ENCODE results near the gene TRERF1. TPM values are rescaled to one million over a fixed set of nuclear protein-coding genes. Genes with fewer than 3 reads are reported as not detected.

The TRERF1 gene
- total RNA-seq, 1 experiment from 2014 or later: 13.9 TPM

DNA sequence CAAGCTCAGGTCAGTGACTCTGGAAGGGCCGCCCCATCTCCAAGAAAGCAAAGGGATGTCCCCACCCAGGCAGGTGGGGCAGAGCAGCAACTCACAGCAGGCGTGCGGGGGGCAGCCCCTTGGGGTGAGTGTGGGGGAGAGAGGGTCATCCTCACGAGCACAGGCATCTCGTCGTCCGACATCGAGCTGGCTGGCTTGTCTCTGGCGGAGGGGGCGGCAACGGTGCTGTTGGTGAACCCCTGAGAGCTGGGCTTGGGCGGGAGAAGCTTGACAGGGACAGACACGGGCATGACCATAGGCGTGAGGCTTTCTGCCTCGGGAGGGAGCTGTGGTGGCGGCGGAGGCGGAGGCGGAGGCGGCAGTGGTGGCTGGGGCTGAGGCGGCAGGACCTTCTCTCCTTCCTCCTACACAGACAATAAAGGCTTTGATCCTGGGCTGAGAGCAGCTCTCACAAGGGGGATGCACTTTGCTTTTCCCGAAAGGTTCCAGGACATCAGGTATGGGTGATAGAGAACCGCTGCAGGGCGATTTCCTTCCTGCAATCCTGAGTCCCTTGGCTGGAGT, 188.5 kb downstream of the TRERF1 start:
- Histone ChIP-seq H3K4me2 (ENCODE audit: low read length) (no peak overlapping the region), H3K79me2 (ENCODE audit: low read length) (no peaks in the 10 kb centered on the region), H3K9ac (ENCODE audit: low read length) (no peak overlapping the region), H3K9me3 (ENCODE audit: low read length) (no peaks in the 10 kb centered on the region), H3F3A (ENCODE audit: low read length, unreplicated experiment) (no peaks in the 10 kb centered on the region), H3K4me1 (ENCODE audit: insufficient read depth, low read length) (no peaks in the 10 kb centered on the region), H2AFZ (ENCODE audit: low read length) (no peak overlapping the region), H3K9me2 (replicated peaks; ENCODE audit: low read length) (no peaks in the 10 kb centered on the region), H3K27me3 (ENCODE audit: low read length) (no peaks in the 10 kb centered on the region), H4K20me1 (ENCODE audit: low read length) (no peaks in the 10 kb centered on the region), H3K27ac (ENCODE audit: low read length) (no peak overlapping the region), H3K36me3 (ENCODE audit: low read depth, low read length) (peaks cover 6% of the 10 kb centered on the region; the same call in 1 of the 2 replicates), H3K4me3 (ENCODE audit: low read length) (no peak overlapping the region)
- TF ChIP-seq EZH2phosphoT487 (IDR thresholded peaks at IDR 0.05; ENCODE audit: borderline replicate concordance, low read length) (no peak), EZH2 (IDR thresholded peaks at IDR 0.05; ENCODE audit: low read length, unreplicated experiment) (no peak)
- TF ChIP-seq, protein P1, sequence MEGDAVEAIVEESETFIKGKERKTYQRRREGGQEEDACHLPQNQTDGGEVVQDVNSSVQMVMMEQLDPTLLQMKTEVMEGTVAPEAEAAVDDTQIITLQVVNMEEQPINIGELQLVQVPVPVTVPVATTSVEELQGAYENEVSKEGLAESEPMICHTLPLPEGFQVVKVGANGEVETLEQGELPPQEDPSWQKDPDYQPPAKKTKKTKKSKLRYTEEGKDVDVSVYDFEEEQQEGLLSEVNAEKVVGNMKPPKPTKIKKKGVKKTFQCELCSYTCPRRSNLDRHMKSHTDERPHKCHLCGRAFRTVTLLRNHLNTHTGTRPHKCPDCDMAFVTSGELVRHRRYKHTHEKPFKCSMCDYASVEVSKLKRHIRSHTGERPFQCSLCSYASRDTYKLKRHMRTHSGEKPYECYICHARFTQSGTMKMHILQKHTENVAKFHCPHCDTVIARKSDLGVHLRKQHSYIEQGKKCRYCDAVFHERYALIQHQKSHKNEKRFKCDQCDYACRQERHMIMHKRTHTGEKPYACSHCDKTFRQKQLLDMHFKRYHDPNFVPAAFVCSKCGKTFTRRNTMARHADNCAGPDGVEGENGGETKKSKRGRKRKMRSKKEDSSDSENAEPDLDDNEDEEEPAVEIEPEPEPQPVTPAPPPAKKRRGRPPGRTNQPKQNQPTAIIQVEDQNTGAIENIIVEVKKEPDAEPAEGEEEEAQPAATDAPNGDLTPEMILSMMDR (conservative IDR thresholded peaks at IDR 0.05; ENCODE audit: low read depth, low read length): no peak
- intact Hi-C loops (cut with micrococcal nuclease): loop anchor here (5.0 kb wide), 1 partner anchor 269 kb away; no protein-coding TSS in a partner anchor
- DNase-seq: no peak
- ChIA-PET POLR2A (ENCODE audit: unreplicated experiment) (no interaction called here), CTCF (no interaction called here)
- no peak for ATAC-seq
- BruUV-seq (replicated peaks): no TSS peak

DNA sequence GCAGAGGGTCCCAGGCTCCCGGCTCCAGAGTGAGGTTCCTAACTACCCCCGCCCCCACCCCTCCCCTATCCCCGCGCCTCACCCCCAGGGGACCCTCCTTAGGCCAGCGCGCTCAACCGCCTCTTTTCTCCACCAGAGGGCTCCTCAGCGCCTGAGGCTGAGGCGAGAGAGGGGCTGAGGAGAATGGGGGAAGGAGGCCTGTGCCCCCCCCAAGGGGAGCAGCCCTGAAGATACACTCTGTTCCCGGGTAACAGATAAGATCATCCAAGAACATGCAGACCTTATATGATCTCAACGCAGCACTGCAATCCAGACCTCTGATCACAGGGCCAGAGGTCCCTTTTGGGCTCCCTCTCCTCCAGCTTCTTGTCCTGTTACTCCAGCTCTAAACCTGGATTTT, 190.8 kb downstream of the TRERF1 start:
- Histone ChIP-seq H3K79me2 (ENCODE audit: low read length) (no peaks in the 10 kb centered on the region), H2AFZ (ENCODE audit: low read length) (no peak overlapping the region), H3K36me3 (ENCODE audit: low read depth, low read length) (peaks cover 26% of the 10 kb centered on the region), H3F3A (ENCODE audit: low read length, unreplicated experiment) (no peaks in the 10 kb centered on the region), H3K9ac (ENCODE audit: low read length) (no peak overlapping the region), H3K4me1 (ENCODE audit: insufficient read depth, low read length) (no peaks in the 10 kb centered on the region), H3K9me2 (replicated peaks; ENCODE audit: low read length) (no peaks in the 10 kb centered on the region), H3K27ac (ENCODE audit: low read length) (no peak overlapping the region), H3K9me3 (ENCODE audit: low read length) (no peaks in the 10 kb centered on the region), H3K4me2 (ENCODE audit: low read length) (no peak overlapping the region), H3K4me3 (ENCODE audit: low read length) (no peak overlapping the region), H4K20me1 (ENCODE audit: low read length) (no peaks in the 10 kb centered on the region), H3K27me3 (ENCODE audit: low read length) (no peaks in the 10 kb centered on the region)
- BruUV-seq (replicated peaks): no TSS peak
- intact Hi-C loops (cut with micrococcal nuclease): loop anchor here (5.0 kb wide), 1 partner anchor 271 kb away; no protein-coding TSS in a partner anchor
- ChIA-PET POLR2A (ENCODE audit: unreplicated experiment) (no interaction called here), CTCF (interaction anchor here (0.6 kb wide), 1 partner anchor 278 kb away, joined by 3 read pairs; no protein-coding TSS in a partner anchor)
- ATAC-seq (peak; percentile 60), DNase-seq (peak; percentile 26)
- TF ChIP-seq, protein P1 (conservative IDR thresholded peaks at IDR 0.05; ENCODE audit: low read depth, low read length): peak; percentile 75
- TF ChIP-seq EZH2phosphoT487 (IDR thresholded peaks at IDR 0.05; ENCODE audit: borderline replicate concordance, low read length) (no peak), EZH2 (IDR thresholded peaks at IDR 0.05; ENCODE audit: low read length, unreplicated experiment) (no peak)

DNA sequence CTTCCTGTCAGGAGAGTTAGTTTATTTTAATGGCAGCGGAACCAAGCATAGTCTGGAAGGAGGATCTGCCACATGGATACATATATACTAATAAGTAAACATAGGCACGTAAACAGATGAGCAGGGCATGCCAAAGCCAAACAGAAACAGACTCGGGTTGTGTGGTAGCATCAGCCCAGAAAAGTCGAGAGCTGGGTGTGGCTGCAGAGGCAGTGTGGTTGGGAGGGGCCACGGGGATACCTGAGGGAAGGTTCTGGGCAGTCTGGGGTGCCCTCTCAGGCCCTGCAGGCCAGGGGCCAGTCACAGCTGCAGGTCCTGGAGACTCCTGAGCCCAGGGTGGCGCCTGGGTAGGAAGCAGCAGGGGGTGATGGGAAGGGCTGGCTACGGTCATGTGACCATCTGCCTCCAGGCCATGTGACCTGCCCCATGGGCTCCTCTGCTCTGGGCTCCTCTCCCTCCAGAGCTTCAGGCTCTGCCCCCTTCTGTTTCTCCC, 191.3 kb downstream of the TRERF1 start:
- peak; percentile 15; the same call in 1 of the 2 replicates for ATAC-seq
- TF ChIP-seq, protein P1 (conservative IDR thresholded peaks at IDR 0.05; ENCODE audit: low read depth, low read length): no peak
- TF ChIP-seq EZH2 (IDR thresholded peaks at IDR 0.05; ENCODE audit: low read length, unreplicated experiment) (no peak), EZH2phosphoT487 (IDR thresholded peaks at IDR 0.05; ENCODE audit: borderline replicate concordance, low read length) (no peak)
- intact Hi-C loops (cut with micrococcal nuclease): loop anchor here (5.0 kb wide), 1 partner anchor 272 kb away; no protein-coding TSS in a partner anchor
- Histone ChIP-seq H3K27ac (ENCODE audit: low read length) (no peak overlapping the region), H3K9me2 (replicated peaks; ENCODE audit: low read length) (no peaks in the 10 kb centered on the region), H3K4me3 (ENCODE audit: low read length) (no peak overlapping the region), H3F3A (ENCODE audit: low read length, unreplicated experiment) (no peaks in the 10 kb centered on the region), H3K36me3 (ENCODE audit: low read depth, low read length) (peaks cover 27% of the 10 kb centered on the region), H3K9ac (ENCODE audit: low read length) (no peak overlapping the region), H3K4me1 (ENCODE audit: insufficient read depth, low read length) (no peaks in the 10 kb centered on the region), H4K20me1 (ENCODE audit: low read length) (no peaks in the 10 kb centered on the region), H3K27me3 (ENCODE audit: low read length) (no peaks in the 10 kb centered on the region), H3K4me2 (ENCODE audit: low read length) (no peak overlapping the region), H3K9me3 (ENCODE audit: low read length) (no peaks in the 10 kb centered on the region), H2AFZ (ENCODE audit: low read length) (no peak overlapping the region), H3K79me2 (ENCODE audit: low read length) (no peaks in the 10 kb centered on the region)
- CTCF ChIA-PET: interaction anchor here (0.5 to 0.6 kb wide), 2 partner anchors 20 to 279 kb away, joined by 3 to 4 read pairs; no protein-coding TSS in a partner anchor
- BruUV-seq (replicated peaks): no TSS peak
- POLR2A ChIA-PET (ENCODE audit: unreplicated experiment): no interaction called here
- no peak for DNase-seq
